Lower leg skin (tissue), 3 donors: ENCODE results near the gene GPRASP2.

Source experiments
- POLR2A ChIP-seq, 2 donors: fragments of 450-650 bp; IDR thresholded peaks; one replicate each; pipeline ENCODE4 v1.6.1; 2016 to 2017; ENCODE audit warnings: antibody characterized with exemption in 2 of 2, mild to moderate bottlenecking in 1 of 2, moderate library complexity in 1 of 2
- TF ChIP-seq, protein P1 (sequence below), 3 donors: fragments of 450-650 bp; IDR thresholded peaks; one replicate each; pipeline ENCODE4 v1.5.1; 2016; ENCODE audit warnings: antibody characterized with exemption in 3 of 3, mild to moderate bottlenecking in 3 of 3, moderate library complexity in 2 of 3

DNA sequence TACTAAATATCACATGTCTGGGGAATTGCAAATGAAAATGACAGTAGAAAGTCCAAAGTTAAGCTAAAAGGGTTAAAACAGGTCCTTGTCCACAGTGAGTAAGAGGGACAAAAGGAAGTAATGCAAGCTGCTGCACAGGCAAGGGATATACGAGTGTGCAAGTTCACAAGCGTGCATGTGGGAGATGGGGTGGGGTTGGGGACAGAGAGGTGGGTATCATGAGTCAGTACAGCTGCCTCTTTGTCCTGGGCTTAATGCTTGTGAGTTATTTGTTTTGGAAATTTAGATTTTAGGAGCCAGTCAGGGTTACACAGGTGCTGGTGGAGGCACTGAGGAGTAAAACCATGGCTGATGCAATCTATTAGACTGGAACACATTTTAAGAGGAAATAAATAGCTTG, 3.3 kb upstream of the GPRASP2 start:
- TF ChIP-seq, protein P1, sequence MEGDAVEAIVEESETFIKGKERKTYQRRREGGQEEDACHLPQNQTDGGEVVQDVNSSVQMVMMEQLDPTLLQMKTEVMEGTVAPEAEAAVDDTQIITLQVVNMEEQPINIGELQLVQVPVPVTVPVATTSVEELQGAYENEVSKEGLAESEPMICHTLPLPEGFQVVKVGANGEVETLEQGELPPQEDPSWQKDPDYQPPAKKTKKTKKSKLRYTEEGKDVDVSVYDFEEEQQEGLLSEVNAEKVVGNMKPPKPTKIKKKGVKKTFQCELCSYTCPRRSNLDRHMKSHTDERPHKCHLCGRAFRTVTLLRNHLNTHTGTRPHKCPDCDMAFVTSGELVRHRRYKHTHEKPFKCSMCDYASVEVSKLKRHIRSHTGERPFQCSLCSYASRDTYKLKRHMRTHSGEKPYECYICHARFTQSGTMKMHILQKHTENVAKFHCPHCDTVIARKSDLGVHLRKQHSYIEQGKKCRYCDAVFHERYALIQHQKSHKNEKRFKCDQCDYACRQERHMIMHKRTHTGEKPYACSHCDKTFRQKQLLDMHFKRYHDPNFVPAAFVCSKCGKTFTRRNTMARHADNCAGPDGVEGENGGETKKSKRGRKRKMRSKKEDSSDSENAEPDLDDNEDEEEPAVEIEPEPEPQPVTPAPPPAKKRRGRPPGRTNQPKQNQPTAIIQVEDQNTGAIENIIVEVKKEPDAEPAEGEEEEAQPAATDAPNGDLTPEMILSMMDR (IDR thresholded peaks at IDR 0.05) = no peak
- no peak for TF ChIP-seq POLR2A (IDR thresholded peaks at IDR 0.05)
